Adipocyte (in vitro differentiated cells): Measurements from ENCODE around the gene METTL2B.
A peak's percentile ranks its signal among the peaks of the same experiment; 100 is the strongest.

ENCODE experiments used
- DNase-seq: peaks from one replicate; pipeline ENCODE4 v3.0.0-alpha.2; 2015; ENCODE audit warnings: low read depth
- H3K27me3 ChIP-seq: replicated peaks from 2 replicates; pipeline ENCODE4 v1.7.0; 2013; ENCODE audit warnings: mild to moderate bottlenecking, low read length, moderate library complexity; ENCODE audit not compliant: control insufficient read depth, insufficient read depth
- H3K36me3 ChIP-seq: 2 replicates; pipeline ENCODE4 v1.7.0; 2013; ENCODE audit warnings: low read length, mild to moderate bottlenecking, moderate library complexity; ENCODE audit not compliant: control insufficient read depth, insufficient read depth, severe bottlenecking
- H3K4me1 ChIP-seq: 2 replicates; pipeline ENCODE4 v1.7.0; 2013; ENCODE audit warnings: mild to moderate bottlenecking, low read length, moderate library complexity; ENCODE audit not compliant: control insufficient read depth, insufficient read depth
- H3K4me3 ChIP-seq: 2 replicates; pipeline ENCODE4 v1.7.0; 2013; ENCODE audit warnings: mild to moderate bottlenecking, low read length, moderate library complexity
- H3K9ac ChIP-seq: 2 replicates; pipeline ENCODE4 v1.7.0; 2013; ENCODE audit warnings: mild to moderate bottlenecking, low read length, moderate library complexity
- H3K9me3 ChIP-seq: 2 replicates; pipeline ENCODE4 v1.7.0; 2013; ENCODE audit warnings: mild to moderate bottlenecking, low read length, moderate library complexity; ENCODE audit not compliant: control insufficient read depth

METTL2B gene

DNA sequence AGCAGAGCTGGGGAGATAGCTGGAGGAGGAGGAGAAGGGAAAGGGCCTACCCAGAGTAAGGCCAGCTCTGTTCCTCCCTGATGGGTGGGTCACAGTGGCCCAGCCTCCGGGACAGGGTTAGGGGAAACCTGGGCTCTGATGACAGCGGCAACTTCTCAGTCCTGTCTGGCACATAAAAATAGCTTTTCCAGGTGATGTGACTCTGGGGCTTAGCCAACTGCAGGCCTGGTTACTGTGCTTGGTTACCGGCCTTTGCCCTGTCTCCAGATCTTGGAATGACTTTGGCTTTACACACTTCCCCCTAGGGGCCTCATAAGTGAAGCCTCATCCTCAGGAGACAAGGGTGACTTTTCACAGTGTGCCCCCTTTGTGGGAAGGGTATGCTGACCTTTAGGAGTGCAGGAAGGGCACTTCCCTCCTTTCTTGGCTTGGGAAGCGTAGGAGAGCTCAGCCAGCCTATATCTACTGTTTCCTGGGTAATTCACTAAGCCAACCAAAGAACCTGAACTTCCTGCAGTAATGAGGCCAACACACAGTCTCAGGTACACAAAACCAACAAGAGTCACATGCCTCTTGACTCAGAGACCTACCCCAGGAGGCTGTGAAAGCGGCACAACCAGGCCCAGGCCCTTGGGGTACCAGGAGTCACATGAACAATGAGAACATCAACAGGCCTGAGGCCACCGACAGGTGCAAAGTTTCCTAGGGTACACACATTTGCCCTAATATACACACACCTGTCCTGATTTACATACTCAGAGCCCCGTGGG, 32.5 kb upstream of the METTL2B start:
- Histone ChIP-seq H3K9ac (no peak overlapping the region), H3K4me3 (no peak overlapping the region), H3K27me3 (no peaks in the 10 kb centered on the region), H3K4me1 (peaks cover 29% of the 10 kb centered on the region), H3K36me3 (no peaks in the 10 kb centered on the region), H3K9me3 (no peaks in the 10 kb centered on the region)
- no peak for DNase-seq

DNA sequence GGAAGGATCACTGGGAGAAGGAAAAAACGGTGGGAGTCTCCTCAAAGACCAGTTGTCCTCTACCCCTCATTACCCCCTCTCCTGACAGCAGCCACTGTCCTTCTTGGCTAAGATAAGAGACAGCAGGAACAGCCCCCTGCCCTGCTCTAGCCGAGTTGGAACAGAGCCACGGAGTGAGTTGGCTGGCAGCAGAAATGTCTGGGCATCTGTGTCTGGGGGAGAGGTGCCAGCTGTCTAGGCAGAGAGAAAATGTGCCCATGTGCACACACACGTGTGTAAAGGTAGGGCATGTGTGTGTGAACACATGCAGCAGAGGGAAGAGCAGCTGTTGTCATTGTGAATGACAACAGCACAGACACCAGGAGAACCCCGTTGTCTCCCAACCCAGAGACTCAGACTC, 30.2 kb upstream of the METTL2B start:
- Histone ChIP-seq H3K27me3 (no peaks in the 10 kb centered on the region), H3K9me3 (no peaks in the 10 kb centered on the region), H3K36me3 (no peaks in the 10 kb centered on the region), H3K9ac (peak overlapping the region; percentile 53), H3K4me1 (peaks cover 44% of the 10 kb centered on the region), H3K4me3 (no peak overlapping the region)
- DNase-seq, result no peak

- H3K9ac ChIP-seq, result peak overlapping the region; percentile 80
- H3K4me3 ChIP-seq, result no peak overlapping the region
- H3K27me3 ChIP-seq, result no peaks in the 10 kb centered on the region
- no peaks in the 10 kb centered on the region for H3K9me3 ChIP-seq
- no peaks in the 10 kb centered on the region for H3K36me3 ChIP-seq
- peaks cover 57% of the 10 kb centered on the region for H3K4me1 ChIP-seq
- no peak for DNase-seq
Observed at GRCh38 chr7:128447941-128448564, 28.5 kb upstream of the METTL2B start.

- no peak for DNase-seq
- Histone ChIP-seq H3K36me3 (no peaks in the 10 kb centered on the region), H3K27me3 (no peaks in the 10 kb centered on the region), H3K9me3 (no peaks in the 10 kb centered on the region), H3K9ac (peak overlapping the region; percentile 80), H3K4me1 (peaks cover 64% of the 10 kb centered on the region), H3K4me3 (no peak overlapping the region)
Observed at GRCh38 chr7:128448751-128449302, 27.7 kb upstream of the METTL2B start.

DNA sequence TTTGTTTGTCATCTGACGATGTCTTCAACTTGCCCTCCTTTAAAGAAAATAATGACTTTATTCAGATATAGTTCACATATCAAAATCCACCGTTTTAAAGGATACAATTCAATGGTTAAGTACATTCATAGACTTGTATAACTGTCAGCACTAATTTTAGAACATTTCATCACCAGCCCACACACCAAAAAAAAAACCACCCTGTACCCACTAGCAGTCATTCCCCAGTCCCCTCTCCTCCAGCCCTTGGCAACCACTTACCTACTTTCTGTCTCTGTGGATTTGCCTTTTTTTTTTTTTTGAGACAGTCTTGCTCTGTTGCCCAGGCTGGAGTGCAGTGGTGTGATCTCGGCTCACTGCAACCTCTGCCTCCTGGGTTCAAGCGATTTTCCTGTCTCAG, 26.1 kb upstream of the METTL2B start:
- Histone ChIP-seq H3K4me1 (peaks cover 75% of the 10 kb centered on the region), H3K4me3 (peak overlapping the region; percentile 52), H3K9ac (peak overlapping the region; percentile 78), H3K27me3 (no peaks in the 10 kb centered on the region), H3K9me3 (no peaks in the 10 kb centered on the region), H3K36me3 (no peaks in the 10 kb centered on the region)
- DNase-seq, result no peak

- peak overlapping the region; percentile 24 for H3K4me3 ChIP-seq
- DNase-seq, result no peak
- peaks cover 74% of the 10 kb centered on the region for H3K4me1 ChIP-seq
- no peaks in the 10 kb centered on the region for H3K27me3 ChIP-seq
- no peaks in the 10 kb centered on the region for H3K36me3 ChIP-seq
- H3K9ac ChIP-seq, result peak overlapping the region; percentile 62
- H3K9me3 ChIP-seq, result no peaks in the 10 kb centered on the region
Observed at GRCh38 chr7:128450913-128451312, 25.6 kb upstream of the METTL2B start.

- Histone ChIP-seq H3K9me3 (no peaks in the 10 kb centered on the region), H3K36me3 (peaks cover 7% of the 10 kb centered on the region), H3K9ac (peak overlapping the region; percentile 94), H3K4me1 (peaks cover 70% of the 10 kb centered on the region), H3K4me3 (no peak overlapping the region), H3K27me3 (no peaks in the 10 kb centered on the region)
- no peak for DNase-seq
Observed at GRCh38 chr7:128452552-128452951, 24.0 kb upstream of the METTL2B start.

DNA sequence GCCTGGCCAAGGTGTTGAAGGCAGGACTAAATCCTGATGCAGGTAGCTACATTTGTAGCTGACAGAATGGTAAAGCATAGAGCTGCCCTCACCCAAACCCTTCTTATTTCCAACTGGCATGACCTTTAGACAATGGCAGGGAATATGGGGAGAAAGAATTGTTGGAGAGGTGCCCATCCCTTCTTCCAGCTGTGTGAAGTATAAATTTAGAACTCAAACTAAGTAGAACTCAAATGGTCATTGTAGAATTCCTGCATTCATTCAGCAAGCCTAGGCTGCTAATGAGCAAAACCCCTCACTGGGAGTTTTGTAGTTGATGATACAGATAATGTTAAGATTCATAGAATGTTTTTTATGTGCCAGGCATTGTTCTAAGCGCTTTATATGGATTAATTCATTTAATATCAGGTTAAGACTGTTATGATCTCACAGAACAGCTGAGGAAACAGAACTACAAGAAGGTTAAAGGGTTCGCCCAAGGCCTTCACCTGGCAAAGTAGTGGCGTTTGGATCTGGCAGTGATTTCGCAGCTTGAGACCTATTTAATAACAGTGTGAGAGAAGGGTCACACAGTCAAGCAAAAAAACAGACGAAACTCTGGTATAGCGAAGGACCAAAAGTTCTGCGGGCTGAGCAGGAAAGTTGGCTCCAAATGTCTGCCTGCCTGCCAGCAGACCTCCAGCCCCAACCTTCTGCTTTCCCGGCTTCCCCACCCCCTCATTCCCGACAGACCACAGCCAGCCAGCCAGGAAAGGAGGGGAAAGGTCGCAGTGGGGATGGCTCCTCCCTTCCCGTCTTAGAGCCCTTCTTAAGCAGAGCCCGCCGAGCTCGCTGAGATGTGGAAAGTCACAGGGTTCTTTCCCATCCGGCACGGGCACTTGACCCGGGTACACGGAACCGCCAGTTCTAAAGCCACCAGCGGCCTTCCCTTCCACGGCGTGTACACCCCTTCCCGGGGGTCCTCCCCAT, 22.4 kb upstream of the METTL2B start:
- DNase-seq, result peak; percentile 27
- Histone ChIP-seq H3K9ac (peak overlapping the region; percentile 94), H3K9me3 (no peaks in the 10 kb centered on the region), H3K27me3 (no peaks in the 10 kb centered on the region), H3K4me1 (peaks cover 72% of the 10 kb centered on the region), H3K36me3 (peaks cover 23% of the 10 kb centered on the region), H3K4me3 (peak overlapping the region; percentile 92)

- peak; percentile 61 for DNase-seq
- Histone ChIP-seq H3K4me3 (peak overlapping the region; percentile 92), H3K36me3 (peaks cover 23% of the 10 kb centered on the region), H3K4me1 (peaks cover 76% of the 10 kb centered on the region), H3K27me3 (no peaks in the 10 kb centered on the region), H3K9me3 (no peaks in the 10 kb centered on the region), H3K9ac (peak overlapping the region; percentile 94)
Observed at GRCh38 chr7:128454808-128455542, 21.6 kb upstream of the METTL2B start.

- Histone ChIP-seq H3K9ac (peak within 1 kb of the TSS; percentile 94), H3K36me3 (peaks cover 23% of the 10 kb centered on the region), H3K4me3 (peak within 1 kb of the TSS; percentile 92), H3K4me1 (peaks cover 70% of the 10 kb centered on the region), H3K27me3 (no peaks in the 10 kb centered on the region), H3K9me3 (no peaks in the 10 kb centered on the region)
- DNase-seq, result peak; percentile 98
Observed at GRCh38 chr7:128455543-128456254, 20.8 kb upstream of the METTL2B start, which contains the start of gene HILPDA. HILPDA (plus strand) TSS chr7:128455878; CDS start chr7:128457269, 1,391 bp downstream.
